HCT116 (cell line): Measurements from ENCODE around the gene ZSWIM9. TPM values are rescaled to one million over a fixed set of nuclear protein-coding genes. Genes with fewer than 3 reads are reported as not detected.

Experiments used
- ATAC-seq: fragments of 200-7000 bp; cut with Tn5 transposase; 2 replicates; pipeline ENCODE4 v1.9.1; 2020; ENCODE audit warnings: mild to moderate bottlenecking, moderate library complexity
- BruUV-seq: library from RNA; stranded (reverse); fragments of 400-500 nt; replicated peaks from 2 replicates; lab custom pipeline; 2021; lab: Mats Ljungman, UMichigan
- CTCF ChIA-PET: fragments of 300-600 bp; sonication (Branson Sonifier 250); formaldehyde crosslinking; loops from one replicate; lab custom pipeline; 2021; ENCODE audit warnings: antibody characterized with exemption; lab: Charles Lee
- POLR2A ChIA-PET: fragments of 300-600, 350-600 bp; sonication (Branson Sonifier 250); formaldehyde crosslinking; loops from one replicate; lab custom pipeline; 2021; ENCODE audit warnings: antibody characterized with exemption; lab: Charles Lee
- RAD21 ChIA-PET, 2 experiments: fragments of 300-600 bp; sonication (Branson Sonifier 250); formaldehyde crosslinking; loops; one replicate each; lab custom pipeline; 2023; ENCODE audit warnings: low total read pairs in 2 of 2; ENCODE audit not compliant: uncharacterized antibody in 2 of 2, unreplicated experiment in 2 of 2, low non-redundant PET in 1 of 2; lab: Charles Lee
- DNase-seq: peaks from one replicate; pipeline ENCODE4 v3.0.0-alpha.2; 2010; ENCODE audit warnings: low read depth, low spot score
- H2AFZ ChIP-seq: fragments of 200-600 bp; shearing (Covaris generic), sonication (generic); 2 replicates; pipeline ENCODE4 v1.6.1; 2017; ENCODE audit warnings: low read depth, mixed run types, mixed read lengths, antibody characterized with exemption, low read length; ENCODE audit not compliant: poor library complexity, severe bottlenecking
- H3K27ac ChIP-seq: 2 replicates; pipeline ENCODE4 v1.5.1; 2012; ENCODE audit warnings: low read depth, low read length
- H3K27me3 ChIP-seq: fragments of 200-600 bp; sonication (generic); 2 replicates; pipeline ENCODE4 v1.6.1; 2016; ENCODE audit warnings: mixed run types, low read length, mixed read lengths; ENCODE audit not compliant: insufficient read depth
- H3K36me3 ChIP-seq, 2 experiments: fragments of 200-500 bp in 1 of 2; fragments of 200-600 bp in 1 of 2; sonication (Bioruptor generic) in 1 of 2; sonication (generic) in 1 of 2; 2 replicates each; pipeline versions ENCODE4 v1.5.1 to v1.6.1; 2014 to 2016; ENCODE audit warnings: low read length in 2 of 2, inconsistent platforms in 1 of 2, mixed read lengths in 1 of 2, mixed run types in 1 of 2; ENCODE audit not compliant: insufficient read depth in 2 of 2, control insufficient read depth in 1 of 2
- H3K4me1 ChIP-seq, 2 experiments: fragments of 200-600 bp in 1 of 2; sonication (generic) in 1 of 2; 2 replicates each; pipeline versions ENCODE4 v1.5.1 to v1.6.1; 2012 to 2017; ENCODE audit warnings: low read length in 2 of 2, inconsistent platforms in 1 of 2, mild to moderate bottlenecking in 1 of 2, mixed read lengths in 1 of 2, mixed run types in 1 of 2, moderate library complexity in 1 of 2; ENCODE audit not compliant: insufficient read depth in 2 of 2, control insufficient read depth in 1 of 2
- H3K4me2 ChIP-seq: fragments of 200-600 bp; sonication (generic); 2 replicates; pipeline ENCODE4 v1.6.1; 2017; ENCODE audit warnings: mixed run types, low read length, mixed read lengths
- H3K4me3 ChIP-seq, 2 experiments: fragments of 200-600 bp in 1 of 2; sonication (generic) in 1 of 2; replicated peaks in 1 of 2; 2 replicates each; pipeline ENCODE4 v1.5.1; 2011 to 2016; ENCODE audit warnings: low read length in 2 of 2, control low read depth in 1 of 2, low read depth in 1 of 2, mild to moderate bottlenecking in 1 of 2, mixed read lengths in 1 of 2, mixed run types in 1 of 2
- H3K79me2 ChIP-seq: fragments of 200-600 bp; sonication (generic); 2 replicates; pipeline ENCODE4 v1.6.1; 2017; ENCODE audit warnings: mild to moderate bottlenecking, mixed run types, low read length, moderate library complexity, mixed read lengths; ENCODE audit not compliant: insufficient read depth
- H3K9ac ChIP-seq: fragments of 200-600 bp; sonication (generic); 2 replicates; pipeline ENCODE4 v1.6.1; 2016; ENCODE audit warnings: low read length, mixed read lengths
- H3K9me2 ChIP-seq: fragments of 200-600 bp; sonication (generic), shearing (Covaris generic); 2 replicates; pipeline ENCODE4 v1.6.1; 2017; ENCODE audit warnings: mixed run types, mild to moderate bottlenecking, moderate library complexity; ENCODE audit not compliant: insufficient read depth
- H3K9me3 ChIP-seq, 2 experiments: fragments of 200-500 bp in 1 of 2; fragments of 200-600 bp in 1 of 2; sonication (Bioruptor generic) in 1 of 2; sonication (generic) in 1 of 2; 2 replicates each; pipeline ENCODE4 v1.6.1; 2014 to 2017; ENCODE audit warnings: low read length in 2 of 2, mixed read lengths in 2 of 2, inconsistent platforms in 1 of 2, low read depth in 1 of 2, mild to moderate bottlenecking in 1 of 2, mixed run types in 1 of 2, moderate library complexity in 1 of 2; ENCODE audit not compliant: control insufficient read depth in 1 of 2, insufficient read depth in 1 of 2
- H4K20me1 ChIP-seq: fragments of 200-600 bp; sonication (generic), shearing (Covaris generic); 2 replicates; pipeline ENCODE4 v1.6.1; 2017; ENCODE audit warnings: mixed run types, mild to moderate bottlenecking, moderate library complexity; ENCODE audit not compliant: insufficient read depth
- CBX3 ChIP-seq: IDR thresholded peaks from 2 replicates; pipeline ENCODE4 v1.6.1; 2012; ENCODE audit warnings: low read depth
- CTCF ChIP-seq, 3 experiments: fragments of 200-600 bp in 1 of 3; sonication (generic) in 1 of 3; IDR thresholded peaks in 2 of 3; conservative IDR thresholded peaks in 1 of 3; 2 replicates each; pipeline ENCODE4 v1.5.1; 2012 to 2017; ENCODE audit warnings: low read depth in 2 of 3, low read length in 2 of 3, antibody characterized with exemption in 1 of 3, borderline replicate concordance in 1 of 3, control low read depth in 1 of 3, mild to moderate bottlenecking in 1 of 3, mixed read lengths in 1 of 3, mixed run types in 1 of 3, moderate library complexity in 1 of 3; ENCODE audit not compliant: insufficient read depth in 1 of 3
- EGR1 ChIP-seq: IDR thresholded peaks from 2 replicates; pipeline ENCODE4 v1.6.1; 2012; ENCODE audit warnings: low read depth
- JUND ChIP-seq: IDR thresholded peaks from 2 replicates; pipeline ENCODE4 v1.6.1; 2012
- MAX ChIP-seq: IDR thresholded peaks from 2 replicates; pipeline ENCODE4 v1.6.1; 2012
- RAD21 ChIP-seq: IDR thresholded peaks from 2 replicates; pipeline ENCODE4 v1.6.1; 2012; ENCODE audit warnings: low read depth, mild to moderate bottlenecking
- SP1 ChIP-seq: IDR thresholded peaks from 2 replicates; pipeline ENCODE4 v1.6.1; 2012; ENCODE audit warnings: low read depth
- TCF7L2 ChIP-seq: IDR thresholded peaks from 2 replicates; pipeline ENCODE4 v1.7.0; 2011; ENCODE audit warnings: borderline replicate concordance, inconsistent platforms; ENCODE audit not compliant: insufficient read depth, insufficient read length; ENCODE audit errors: extremely low read depth
- ZBTB33 ChIP-seq: IDR thresholded peaks from 2 replicates; pipeline ENCODE4 v1.6.1; 2011; ENCODE audit warnings: mild to moderate bottlenecking, low read length, moderate library complexity; ENCODE audit not compliant: insufficient replicate concordance; ENCODE audit errors: extremely low read depth
- intact Hi-C: fragments of 100-400 bp; cut with micrococcal nuclease; formaldehyde crosslinking; loops from 2 replicates; pipeline ENCODE4 v1.10.0; 2022
- total RNA-seq: library from RNA; stranded (reverse); gene quantifications from one replicate; pipeline ENCODE4 v1.2.1, GENCODE V29; 2021; ENCODE audit not compliant: unreplicated experiment

ZSWIM9 gene
- total RNA-seq, 1 experiment from 2014 or later: 10.2 TPM

- DNase-seq: peak; percentile 39
- Histone ChIP-seq H3K36me3 (peaks cover 7 to 41% of the 10 kb centered on the region in 2 experiments), H2AFZ (no peak overlapping the region), H3K9me3 (no peaks in the 10 kb centered on the region), H3K79me2 (no peaks in the 10 kb centered on the region), H3K27ac (no peak overlapping the region), H3K4me1 (peaks cover 0 to 10% of the 10 kb centered on the region in 2 experiments; a peak in 2 of 4 replicates), H3K4me2 (no peak overlapping the region), H3K9me2 (no peaks in the 10 kb centered on the region), H4K20me1 (no peaks in the 10 kb centered on the region), H3K4me3 (no peak overlapping the region), H3K27me3 (no peaks in the 10 kb centered on the region), H3K9ac (no peak overlapping the region)
- BruUV-seq: no TSS peak
- ChIA-PET RAD21 (no interaction called here), CTCF (no interaction called here), POLR2A (interaction anchor here (1.0 kb wide), 1 partner anchor 13 kb away, joined by 4 read pairs; the partner anchor contains the start of gene PLA2G4C)
- peak; percentile 78 for ATAC-seq
- TF ChIP-seq ZBTB33: no peak
- TF ChIP-seq SP1: 0 out of 2 replicates have a peak, but pooled peaks have one; percentile 17
- TF ChIP-seq TCF7L2: no peak
- peak; percentile 70 for TF ChIP-seq EGR1
- no peak for TF ChIP-seq CBX3
- no peak for TF ChIP-seq RAD21
- 0 out of 6 replicates have a peak, but pooled peaks of 1 of the 3 experiments have one; percentile 7 for TF ChIP-seq CTCF (IDR thresholded peaks at IDR 0.05 in 2 of 3, conservative IDR thresholded peaks at IDR 0.05 in 1 of 3; ENCODE audit: borderline replicate concordance in 1 of 3, insufficient read depth in 1 of 3, low read depth in 2 of 3, low read length in 2 of 3)
- TF ChIP-seq MAX: peak; percentile 17; the same call in 1 of the 2 replicates
- peak; percentile 12; the same call in 1 of the 2 replicates for TF ChIP-seq JUND
- intact Hi-C loops: no loop called here
Measured at GRCh38 chr19:48123907-48124651, 46.4 kb upstream of the ZSWIM9 start.
